Measurements from ENCODE around the gene FAM120C. TPM values are rescaled to one million over a fixed set of nuclear protein-coding genes. Genes with fewer than 3 reads are reported as not detected.
A peak's percentile ranks its signal among the peaks of the same experiment; 100 is the strongest.

FAM120C gene
- total RNA-seq, result 3.5 and 5.8 TPM in 2 replicates

GRCh38 chrX:54182864-54183613, at the start of gene FAM120C:
Gene FAM120C (minus strand): TSS chrX:54183254. CDS start chrX:54183198, 56 bp downstream.
- no peaks in the 10 kb centered on the region for H3K36me3 ChIP-seq (ENCODE audit: control insufficient read depth, insufficient read depth, low read length)
- no peak for DNase-seq (ENCODE audit: low read depth)
- TF ChIP-seq CTCF (IDR thresholded peaks at IDR 0.05; ENCODE audit: insufficient read depth, low read length, poor library complexity, severe bottlenecking), result no peak
- H3K4me3 ChIP-seq (ENCODE audit: low read depth, low read length), result peak within 1 kb of the TSS; percentile 48
- no peaks in the 10 kb centered on the region for H3K27me3 ChIP-seq (ENCODE audit: control insufficient read depth, insufficient read depth, low read length)

GRCh38 chrX:54230435-54231148, 47.5 kb upstream of the FAM120C start:
- Histone ChIP-seq H3K27me3 (ENCODE audit: control insufficient read depth, insufficient read depth, low read length) (no peaks in the 10 kb centered on the region), H3K4me3 (ENCODE audit: low read depth, low read length) (no peak overlapping the region), H3K36me3 (ENCODE audit: control insufficient read depth, insufficient read depth, low read length) (no peaks in the 10 kb centered on the region)
- no peak for DNase-seq (ENCODE audit: low read depth)
- TF ChIP-seq CTCF (IDR thresholded peaks at IDR 0.05; ENCODE audit: insufficient read depth, low read length, poor library complexity, severe bottlenecking), result no peak

GRCh38 chrX:54223581-54223980, 40.5 kb upstream of the FAM120C start:
- no peak for TF ChIP-seq CTCF (IDR thresholded peaks at IDR 0.05; ENCODE audit: insufficient read depth, low read length, poor library complexity, severe bottlenecking)
- H3K36me3 ChIP-seq (ENCODE audit: control insufficient read depth, insufficient read depth, low read length), result no peaks in the 10 kb centered on the region
- no peak overlapping the region for H3K4me3 ChIP-seq (ENCODE audit: low read depth, low read length)
- H3K27me3 ChIP-seq (ENCODE audit: control insufficient read depth, insufficient read depth, low read length), result no peaks in the 10 kb centered on the region
- DNase-seq (ENCODE audit: low read depth), result no peak

- Histone ChIP-seq H3K4me3 (ENCODE audit: low read depth, low read length) (no peak overlapping the region), H3K27me3 (ENCODE audit: control insufficient read depth, insufficient read depth, low read length) (no peaks in the 10 kb centered on the region), H3K36me3 (ENCODE audit: control insufficient read depth, insufficient read depth, low read length) (no peaks in the 10 kb centered on the region)
- no peak for TF ChIP-seq CTCF (IDR thresholded peaks at IDR 0.05; ENCODE audit: insufficient read depth, low read length, poor library complexity, severe bottlenecking)
- DNase-seq (ENCODE audit: low read depth), result no peak
Measured at GRCh38 chrX:54213603-54214002, 30.5 kb upstream of the FAM120C start.

GRCh38 chrX:54208531-54208930, 25.5 kb upstream of the FAM120C start:
- DNase-seq (ENCODE audit: low read depth), result no peak
- H3K36me3 ChIP-seq (ENCODE audit: control insufficient read depth, insufficient read depth, low read length), result no peaks in the 10 kb centered on the region
- TF ChIP-seq CTCF (IDR thresholded peaks at IDR 0.05; ENCODE audit: insufficient read depth, low read length, poor library complexity, severe bottlenecking), result no peak
- H3K27me3 ChIP-seq (ENCODE audit: control insufficient read depth, insufficient read depth, low read length), result no peaks in the 10 kb centered on the region
- no peak overlapping the region for H3K4me3 ChIP-seq (ENCODE audit: low read depth, low read length)
